Ecto neural progenitor cell (in vitro differentiated cells): ENCODE data around the gene PTAFR.

Experiments
- DNase-seq: peaks from one replicate; pipeline ENCODE4 v3.0.0-alpha.2; 2018; ENCODE audit warnings: low spot score

Gene PTAFR

DNA sequence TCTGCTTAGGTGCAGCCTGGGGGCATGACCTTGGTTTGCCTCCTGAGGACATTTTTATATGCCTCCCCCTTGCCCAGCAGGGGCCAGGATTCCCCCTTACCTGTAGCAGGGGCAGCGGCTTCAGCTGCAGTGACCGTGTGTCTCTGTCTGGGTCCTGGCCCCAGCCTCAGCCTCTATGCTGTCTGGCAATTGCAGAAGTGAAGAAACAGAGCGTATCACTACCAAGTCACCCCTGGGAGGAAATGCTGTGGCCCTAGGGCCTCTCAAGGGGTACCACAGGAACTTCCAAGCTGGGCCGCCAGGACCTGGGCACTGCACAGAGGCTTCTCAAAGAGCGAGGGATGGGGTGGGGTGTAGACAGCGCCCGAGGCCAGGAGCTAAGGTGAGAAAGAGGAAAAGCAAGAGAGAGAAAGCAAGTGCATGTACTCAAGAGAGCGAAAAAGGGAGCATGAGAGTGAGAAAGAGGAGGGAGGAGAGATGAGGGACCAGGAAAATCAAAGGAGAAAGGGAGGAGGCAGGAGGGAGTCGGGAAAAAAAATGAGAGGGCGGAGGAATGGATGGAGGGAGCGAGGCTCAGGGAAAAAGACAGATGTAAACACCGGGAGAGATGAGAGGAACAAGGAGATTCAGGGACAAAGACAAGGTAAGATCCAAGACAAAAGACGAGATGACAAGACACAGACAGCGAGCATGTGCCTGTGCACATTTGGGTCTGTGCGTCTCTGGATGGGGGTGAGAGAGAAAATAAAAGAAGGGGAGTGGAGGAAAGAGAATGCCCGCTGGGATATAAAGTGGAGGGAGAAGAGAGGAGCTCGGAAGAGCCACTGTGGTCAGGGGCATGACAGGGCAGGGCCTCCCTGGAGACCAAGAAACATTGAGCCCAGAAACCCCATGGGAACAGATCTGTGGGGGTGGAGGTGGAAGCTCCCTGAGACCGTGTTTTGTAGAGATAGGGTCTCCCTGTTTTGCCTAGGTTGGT, at the start of gene PTAFR:
TSS of gene PTAFR (minus strand) at position 199 of the 979 bp plus-strand sequence. CDS start 25,669 bp downstream, outside the sequence.
- DNase-seq, result no peak

- DNase-seq, result no peak
Measured at GRCh38 chr1:28213315-28213714, 36.8 kb upstream of the PTAFR start.

- no peak for DNase-seq
Measured at GRCh38 chr1:28209700-28210099, 33.2 kb upstream of the PTAFR start.

GRCh38 chr1:28208818-28209441, 32.4 kb upstream of the PTAFR start:
- DNase-seq, result no peak

- DNase-seq, result no peak
Measured at GRCh38 chr1:28205243-28205642, 28.8 kb upstream of the PTAFR start.

GRCh38 chr1:28200234-28200873, 23.9 kb upstream of the PTAFR start:
- DNase-seq, result no peak

DNA sequence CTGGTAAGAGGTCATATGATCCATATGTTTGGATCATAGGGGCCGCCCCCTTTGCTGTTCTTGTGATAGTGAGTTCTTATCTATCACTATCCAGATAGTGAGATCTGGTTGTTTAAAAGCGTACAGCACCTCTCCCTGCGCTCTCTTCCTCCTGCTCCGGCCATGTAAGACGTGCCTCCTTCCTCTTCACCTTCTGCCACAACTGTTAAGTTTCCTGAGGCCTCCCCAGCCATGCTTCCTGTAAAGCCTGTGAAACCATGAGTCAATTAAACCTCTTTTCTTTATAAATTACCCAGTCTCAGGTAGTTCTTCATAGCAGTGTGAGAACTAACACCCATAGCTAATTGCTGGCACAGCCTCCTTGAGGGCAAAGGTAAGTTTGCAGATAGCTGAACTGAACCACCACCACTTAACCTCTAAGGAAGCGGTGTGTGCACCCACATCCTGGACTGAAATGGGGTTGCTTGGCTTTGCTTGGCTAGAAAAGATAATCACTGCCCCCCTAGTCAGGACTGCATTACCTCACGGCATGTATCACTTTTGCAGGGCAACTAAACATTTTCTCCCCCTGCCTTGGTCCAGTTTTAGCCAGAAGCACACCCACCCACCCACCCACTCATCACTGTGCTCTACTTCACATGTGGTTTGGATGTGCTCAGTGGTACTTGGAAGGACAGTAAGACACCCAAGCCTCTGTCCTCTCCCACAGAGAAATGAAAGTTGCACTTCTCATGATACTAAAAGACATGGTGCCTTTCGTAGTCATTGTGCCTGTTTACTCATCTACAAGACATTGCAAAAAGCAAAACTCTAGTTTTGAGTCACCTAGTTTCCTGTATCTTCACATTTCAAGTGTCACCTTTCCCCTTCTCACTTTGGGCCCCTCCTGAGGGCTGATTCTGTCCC, 23.1 kb upstream of the PTAFR start:
- no peak for DNase-seq

DNA sequence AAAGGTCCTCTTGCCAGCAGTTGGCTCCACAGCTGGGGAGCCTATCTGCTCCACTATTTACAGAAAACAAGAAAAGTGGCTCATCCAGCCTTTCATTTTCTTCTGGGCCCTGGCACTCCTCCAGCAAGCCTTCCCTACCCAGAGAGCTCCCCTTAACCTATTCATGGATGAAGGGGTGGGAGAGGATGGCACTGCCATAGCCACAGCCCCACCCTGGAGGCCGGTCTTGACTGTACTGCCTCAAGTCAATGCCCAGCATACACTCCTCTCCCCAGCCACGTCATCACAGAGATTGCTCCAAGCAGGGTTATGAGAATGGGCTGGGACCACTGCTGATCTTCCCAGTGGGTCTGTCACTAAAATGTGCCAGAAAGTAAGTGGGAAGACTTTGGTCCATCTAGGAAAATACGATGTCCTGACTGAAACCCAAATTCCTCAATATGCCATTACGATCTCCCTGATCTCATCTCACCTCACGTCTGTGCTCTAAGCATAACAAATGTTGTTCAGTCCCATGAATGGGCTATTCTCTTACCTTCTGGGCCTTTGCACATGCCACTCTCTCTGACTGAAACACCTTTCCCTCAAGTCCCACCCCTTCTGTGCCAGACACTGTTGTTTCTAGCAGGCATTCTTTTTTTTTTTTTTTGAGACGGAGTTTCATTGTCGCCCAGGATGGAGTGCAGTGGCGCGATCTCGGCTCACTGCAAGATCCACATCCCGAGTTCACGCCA, 21.4 kb upstream of the PTAFR start:
- no peak for DNase-seq

DNA sequence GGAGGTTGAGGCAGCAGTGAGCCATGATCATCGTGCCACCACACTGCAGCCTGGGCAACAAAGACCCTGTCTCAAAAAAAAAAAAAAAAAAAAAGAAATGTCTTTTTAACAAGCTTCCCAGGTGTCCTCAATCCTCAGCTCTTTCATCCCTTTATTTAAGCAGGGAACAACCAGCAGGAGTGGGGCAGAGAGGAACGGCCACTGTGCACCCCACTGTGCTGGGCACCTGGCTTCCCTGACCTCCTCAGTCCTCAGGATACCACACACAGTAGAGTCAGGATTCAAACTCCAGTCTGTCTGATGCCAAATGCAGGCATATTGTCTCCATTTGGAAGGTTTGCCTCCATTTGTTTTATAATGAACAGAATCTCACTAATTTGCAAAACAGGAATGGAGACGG, 19.8 kb upstream of the PTAFR start:
- DNase-seq, result no peak

DNA sequence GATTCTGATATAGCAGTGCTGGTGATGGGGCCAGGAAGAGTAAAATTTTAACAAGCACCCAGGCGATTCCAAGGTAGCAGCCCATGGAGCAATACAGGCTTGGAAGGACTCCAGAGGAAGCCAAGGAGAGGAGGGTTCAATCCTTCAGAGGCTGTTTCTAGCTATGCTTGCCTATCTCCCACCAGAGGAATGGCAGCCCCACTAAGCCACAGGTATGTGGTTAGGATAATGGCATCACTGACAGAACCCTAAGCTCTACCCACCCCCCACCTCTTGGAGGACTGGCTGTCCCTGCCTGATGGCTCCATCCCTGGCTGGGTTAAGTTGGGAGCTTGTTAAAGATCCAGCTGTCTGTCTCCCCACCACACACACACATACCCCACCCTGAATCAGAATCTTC, 19.3 kb upstream of the PTAFR start:
- DNase-seq, result no peak

DNA sequence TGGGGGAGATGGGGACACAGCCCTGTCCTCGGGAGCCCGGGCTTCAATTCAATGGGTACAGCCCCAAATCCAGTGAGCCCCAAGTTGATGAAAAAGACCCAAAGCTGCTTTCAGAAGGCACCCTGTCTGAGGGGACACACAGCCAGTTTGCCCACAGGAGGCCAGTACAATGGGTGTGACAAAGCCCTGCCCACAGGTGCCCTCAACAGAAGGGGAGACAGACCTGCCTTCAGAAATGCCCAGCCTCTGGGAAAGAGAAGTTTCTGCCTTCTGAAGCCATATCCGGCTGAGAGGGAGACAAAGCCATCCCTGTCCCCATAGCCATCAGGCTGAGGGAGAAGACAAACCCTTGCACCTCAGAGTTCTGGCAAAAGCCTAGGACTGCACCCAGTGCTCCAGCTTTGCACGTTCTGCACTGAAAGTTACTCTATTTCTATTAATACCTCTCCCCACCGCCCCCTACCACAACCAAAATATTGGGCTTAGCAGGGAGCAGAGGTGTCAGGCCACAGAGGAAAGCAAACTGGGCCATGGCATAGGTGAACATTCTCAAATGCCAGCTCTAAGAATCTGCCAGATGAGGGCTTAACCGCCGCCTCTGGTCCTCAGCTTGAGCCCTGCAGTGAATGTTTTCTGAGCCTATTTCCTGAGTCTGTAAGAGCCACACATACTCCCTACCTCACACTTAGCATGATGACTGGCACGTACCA, 18.0 kb upstream of the PTAFR start:
- no peak for DNase-seq

GRCh38 chr1:28193701-28194161, 17.2 kb upstream of the PTAFR start:
- DNase-seq, result no peak

GRCh38 chr1:28190996-28191645, 14.6 kb upstream of the PTAFR start:
- DNase-seq, result no peak

GRCh38 chr1:28190337-28190979, 14.0 kb upstream of the PTAFR start:
- DNase-seq, result no peak

GRCh38 chr1:28185071-28185470, 8.6 kb upstream of the PTAFR start:
- no peak for DNase-seq

DNA sequence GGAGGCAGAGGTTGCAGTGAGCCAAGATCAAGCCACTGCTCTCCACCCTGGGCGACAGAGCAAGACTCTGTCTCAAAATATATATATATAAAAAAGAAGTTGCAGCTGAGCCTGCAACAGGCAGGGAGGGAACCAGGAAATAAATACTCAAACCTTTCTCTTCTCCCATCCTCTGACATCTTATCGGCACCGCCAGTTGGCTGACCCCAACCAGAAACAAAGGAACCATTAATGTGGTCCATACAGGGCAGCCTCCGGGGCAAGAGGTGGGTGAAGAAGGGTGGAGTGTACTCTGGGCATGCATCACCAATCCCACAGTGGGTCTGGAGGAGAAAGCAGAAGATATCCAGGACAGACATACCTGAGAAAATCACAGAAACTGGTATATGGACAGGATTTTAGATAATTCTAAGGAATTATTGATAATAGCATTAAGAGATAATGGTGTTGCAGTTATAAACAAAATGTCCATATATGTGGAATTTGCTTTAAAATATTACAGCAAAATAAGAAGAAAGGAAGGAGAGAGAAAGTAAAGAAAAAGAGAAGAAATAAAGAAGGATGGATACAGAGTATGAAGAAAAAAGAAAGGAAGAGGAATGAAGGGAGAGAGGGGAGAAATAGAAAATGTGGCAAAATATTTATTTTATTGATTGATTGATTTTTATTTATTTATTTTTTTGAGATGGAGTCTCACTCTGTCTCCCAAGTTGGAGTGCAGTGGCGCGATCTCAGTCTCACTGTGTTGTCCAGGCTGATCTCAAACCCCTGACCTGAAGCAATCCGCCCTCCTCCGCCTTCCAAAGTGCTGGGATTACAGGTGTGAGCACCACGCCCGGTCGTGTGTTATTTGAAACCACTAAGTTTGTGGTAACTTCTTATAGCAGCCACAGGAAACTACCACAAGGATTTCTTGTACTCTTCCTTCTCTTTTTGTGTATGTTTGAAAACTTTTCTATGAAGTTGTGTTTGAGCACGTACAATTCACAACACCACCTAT, 4.1 kb upstream of the PTAFR start:
- DNase-seq, result no peak

GRCh38 chr1:28178690-28179485, 2.4 kb upstream of the PTAFR start:
- DNase-seq, result no peak
